Lung microvascular endothelial cell (primary cell): Measurements from ENCODE around the gene CBFA2T3. TPM values are rescaled to one million over a fixed set of nuclear protein-coding genes. Genes with fewer than 3 reads are reported as not detected.

Experiments
- total RNA-seq: library from RNA; depleted of rRNA; stranded (reverse); fragments of >200 nt; gene quantifications from 2 replicates; pipeline ENCODE4 v1.2.1, GENCODE V29; 2014

The CBFA2T3 gene
- total RNA-seq, 1 donor from 2014 or later = not detected

Other genes starting within 250 kb of the CBFA2T3 start
- gene PIEZO1, start 192.0 kb downstream of the CBFA2T3 start, total RNA-seq = 227 and 460 TPM in 2 replicates
- gene CDT1, start 173.4 kb downstream of the CBFA2T3 start, total RNA-seq = 1.8 and 3.7 TPM in 2 replicates
- gene APRT, start 165.3 kb downstream of the CBFA2T3 start, total RNA-seq = 92.7 and 112 TPM in 2 replicates
- gene GALNS, start 120.3 kb downstream of the CBFA2T3 start, total RNA-seq = 12.0 and 17.1 TPM in 2 replicates
- 35.9 and 49.5 TPM in 2 replicates for gene TRAPPC2L, start 120.1 kb downstream of the CBFA2T3 start, total RNA-seq
- not detected in 2 replicates for gene PABPN1L, start 110.5 kb downstream of the CBFA2T3 start, total RNA-seq
- gene ACSF3, start 116.6 kb upstream of the CBFA2T3 start, total RNA-seq = 13.7 and 13.9 TPM in 2 replicates
- gene CDH15, start 194.5 kb upstream of the CBFA2T3 start, total RNA-seq = under 0.01 TPM in 2 replicates
- gene SLC22A31, start 223.3 kb upstream of the CBFA2T3 start, total RNA-seq = under 0.01 TPM in 1 of 2 replicates, not detected in the other
- gene ZNF778, start 240.5 kb upstream of the CBFA2T3 start, total RNA-seq = 6.3 and 8.7 TPM in 2 replicates